SK-N-SH (cell line): ENCODE measurements around the gene ASIC3. TPM values are rescaled to one million over a fixed set of nuclear protein-coding genes. Genes with fewer than 3 reads are reported as not detected.

Experiments used
- CTCF ChIA-PET: fragments of 300-600, 350-600 bp; formaldehyde crosslinking; extraction: SDS; loops from one replicate; lab custom pipeline; 2021; lab: Yijun Ruan, JAX
- POLR2A ChIA-PET: fragments of 350-600 bp; sonication (Branson Sonifier 250); formaldehyde crosslinking; extraction: SDS; loops from one replicate; lab custom pipeline; 2020; ENCODE audit warnings: antibody characterized with exemption, inconsistent platforms; lab: Yijun Ruan, JAX
- DNase-seq: peaks from one replicate; pipeline ENCODE4 v3.0.0; 2012
- H2AFZ ChIP-seq: fragments of 200-600 bp; sonication (generic); 2 replicates; pipeline ENCODE4 v1.8.1; 2016; ENCODE audit warnings: antibody characterized with exemption, mild to moderate bottlenecking, low read depth
- H3F3A ChIP-seq: fragments of 200-600 bp; sonication (generic); replicated peaks from 2 replicates; pipeline ENCODE3; 2016; ENCODE audit warnings: antibody characterized with exemption, mild to moderate bottlenecking; ENCODE audit not compliant: insufficient read depth
- H3K27ac ChIP-seq, 2 experiments: fragments of 200-500 bp in 1 of 2; fragments of 200-600 bp in 1 of 2; sonication (Bioruptor generic) in 1 of 2; sonication (generic), shearing (Covaris generic) in 1 of 2; 2 replicates each; pipeline versions ENCODE4 v1.5.1 to v1.6.1; 2014 to 2016; ENCODE audit warnings: low read depth in 2 of 2, inconsistent platforms in 1 of 2, low read length in 1 of 2, mild to moderate bottlenecking in 1 of 2, mixed read lengths in 1 of 2
- H3K27me3 ChIP-seq: fragments of 200-600 bp; sonication (generic), shearing (Covaris generic); 2 replicates; pipeline ENCODE4 v1.6.1; 2016; ENCODE audit warnings: mixed run types; ENCODE audit not compliant: insufficient read depth
- H3K36me3 ChIP-seq, 2 experiments: fragments of 200-500 bp in 1 of 2; fragments of 200-600 bp in 1 of 2; sonication (Bioruptor generic) in 1 of 2; sonication (generic) in 1 of 2; replicated peaks in 1 of 2; 2 replicates each; pipeline versions ENCODE3 to v1.5.1; 2014 to 2016; ENCODE audit warnings: low read length in 1 of 2, mild to moderate bottlenecking in 1 of 2; ENCODE audit not compliant: insufficient read depth in 2 of 2, control insufficient read depth in 1 of 2
- H3K4me1 ChIP-seq, 2 experiments: fragments of 200-500 bp in 1 of 2; fragments of 200-600 bp in 1 of 2; sonication (Bioruptor generic) in 1 of 2; sonication (generic), shearing (Covaris generic) in 1 of 2; 2 replicates each; pipeline versions ENCODE4 v1.5.1 to v1.6.1; 2014 to 2016; ENCODE audit warnings: low read depth in 1 of 2, low read length in 1 of 2, mixed run types in 1 of 2; ENCODE audit not compliant: insufficient read depth in 2 of 2, control insufficient read depth in 1 of 2
- H3K4me2 ChIP-seq: fragments of 200-600 bp; sonication (generic), shearing (Covaris generic); 2 replicates; pipeline ENCODE4 v1.6.1; 2017; ENCODE audit warnings: mixed run types
- H3K4me3 ChIP-seq, 2 experiments: fragments of 200-500 bp in 1 of 2; fragments of 200-600 bp in 1 of 2; sonication (Bioruptor generic) in 1 of 2; sonication (generic), shearing (Covaris generic) in 1 of 2; 2 replicates each; pipeline versions ENCODE4 v1.5.1 to v1.8.1; 2014 to 2016; ENCODE audit warnings: low read depth in 2 of 2, inconsistent platforms in 1 of 2, low read length in 1 of 2, mild to moderate bottlenecking in 1 of 2, mixed read lengths in 1 of 2, moderate library complexity in 1 of 2
- H3K79me2 ChIP-seq: fragments of 200-600 bp; sonication (generic); 2 replicates; pipeline ENCODE4 v1.8.1; 2017; ENCODE audit warnings: mild to moderate bottlenecking; ENCODE audit not compliant: insufficient read depth
- H3K9ac ChIP-seq: fragments of 200-600 bp; sonication (generic); 2 replicates; pipeline ENCODE4 v1.6.1; 2017; ENCODE audit warnings: mixed run types
- H3K9me2 ChIP-seq: fragments of 200-600 bp; sonication (generic); 2 replicates; pipeline ENCODE4 v1.6.1; 2017; ENCODE audit warnings: mixed run types
- H3K9me3 ChIP-seq: fragments of 200-600 bp; sonication (generic); 2 replicates; pipeline ENCODE4 v1.6.1; 2017; ENCODE audit warnings: mixed run types, mild to moderate bottlenecking, moderate library complexity
- H4K20me1 ChIP-seq: fragments of 200-600 bp; sonication (generic); 2 replicates; pipeline ENCODE4 v1.6.1; 2017; ENCODE audit warnings: mild to moderate bottlenecking, mixed run types; ENCODE audit not compliant: insufficient read depth
- CHD2 ChIP-seq: fragments of 150-350 bp; IDR thresholded peaks from 2 replicates; pipeline ENCODE4 v1.6.1; 2018; ENCODE audit warnings: low read length; ENCODE audit not compliant: partially characterized antibody
- ELF1 ChIP-seq: IDR thresholded peaks from 2 replicates; pipeline ENCODE4 v1.4.0; 2012
- EP300 ChIP-seq, 2 experiments: IDR thresholded peaks; 2 replicates each; pipeline versions ENCODE4 v1.4.0 to v1.6.1; 2012; ENCODE audit warnings: borderline replicate concordance in 1 of 2, low read depth in 1 of 2, low read length in 1 of 2
- EZH2phosphoT487 ChIP-seq: fragments of 200-600 bp; sonication (generic); IDR thresholded peaks from 2 replicates; pipeline ENCODE4 v1.6.1; 2017; ENCODE audit warnings: low read depth, mixed run types, mild to moderate bottlenecking, antibody characterized with exemption, moderate library complexity, borderline replicate concordance
- GABPA ChIP-seq: IDR thresholded peaks from 2 replicates; pipeline ENCODE4 v1.4.0; 2012; ENCODE audit warnings: low read depth, mild to moderate bottlenecking
- JUND ChIP-seq: IDR thresholded peaks from 2 replicates; pipeline ENCODE4 v1.4.0; 2012
- MXI1 ChIP-seq: IDR thresholded peaks from 2 replicates; pipeline ENCODE4 v1.6.1; 2012; ENCODE audit warnings: mild to moderate bottlenecking, low read depth, low read length, improper control_type of control experiment
- NFIC ChIP-seq: IDR thresholded peaks from 2 replicates; pipeline ENCODE4 v1.4.0; 2012; ENCODE audit warnings: borderline replicate concordance
- POLR2AphosphoS5 ChIP-seq: IDR thresholded peaks from 2 replicates; pipeline ENCODE4 v1.6.1; 2012; ENCODE audit warnings: low read depth, low read length
- RCOR1 ChIP-seq: fragments of 150-350 bp; IDR thresholded peaks from 2 replicates; pipeline ENCODE4 v1.6.1; 2017; ENCODE audit warnings: antibody characterized with exemption, low read length
- RFX5 ChIP-seq: IDR thresholded peaks from 2 replicates; pipeline ENCODE4 v1.6.1; 2012; ENCODE audit warnings: mild to moderate bottlenecking, improper control_type of control experiment, low read length
- RXRA ChIP-seq: IDR thresholded peaks from 2 replicates; pipeline ENCODE4 v1.4.0; 2012; ENCODE audit warnings: low read depth, mild to moderate bottlenecking, borderline replicate concordance
- SMC3 ChIP-seq: IDR thresholded peaks from 2 replicates; pipeline ENCODE4 v1.6.1; 2012; ENCODE audit warnings: low read depth, low read length, improper control_type of control experiment
- TEAD4 ChIP-seq: IDR thresholded peaks from 2 replicates; pipeline ENCODE4 v1.4.0; 2012; ENCODE audit warnings: mild to moderate bottlenecking, borderline replicate concordance; ENCODE audit not compliant: insufficient read depth
- YY1 ChIP-seq: IDR thresholded peaks from 2 replicates; pipeline ENCODE4 v1.4.0; 2012; ENCODE audit warnings: low read depth, mild to moderate bottlenecking
- WGBS: methylation state at CpG from one replicate; pipeline ENCODE4 v1.1.6; 2017; ENCODE audit warnings: low lambda C conversion rate; 5-methylcytosine and 5-hydroxymethylcytosine counted together
- polyA plus RNA-seq, 3 experiments: library from polyadenylated mRNA; depleted of rRNA; stranded (reverse); fragments of >200 nt; gene quantifications; 2 replicates each; pipeline ENCODE4 v1.2.3, GENCODE V29; 2012
- TF ChIP-seq, protein P1 (sequence below): fragments of 150-350 bp; IDR thresholded peaks from 2 replicates; pipeline ENCODE4 v1.6.1; 2016; ENCODE audit warnings: mild to moderate bottlenecking, low read depth, low read length
- TF ChIP-seq, protein P2 (sequence below): IDR thresholded peaks from 2 replicates; pipeline ENCODE4 v1.4.0; 2012; ENCODE audit warnings: low read depth
- TF ChIP-seq, protein P3 (sequence below): fragments of 200-600 bp; sonication (generic); IDR thresholded peaks from 2 replicates; pipeline ENCODE4 v1.6.1; 2017; ENCODE audit warnings: antibody characterized with exemption, mild to moderate bottlenecking, moderate library complexity

The ASIC3 gene
- polyA plus RNA-seq, 1 of the 3 experiments (the other 2 are of a cell fraction) = 4.5 TPM

DNA sequence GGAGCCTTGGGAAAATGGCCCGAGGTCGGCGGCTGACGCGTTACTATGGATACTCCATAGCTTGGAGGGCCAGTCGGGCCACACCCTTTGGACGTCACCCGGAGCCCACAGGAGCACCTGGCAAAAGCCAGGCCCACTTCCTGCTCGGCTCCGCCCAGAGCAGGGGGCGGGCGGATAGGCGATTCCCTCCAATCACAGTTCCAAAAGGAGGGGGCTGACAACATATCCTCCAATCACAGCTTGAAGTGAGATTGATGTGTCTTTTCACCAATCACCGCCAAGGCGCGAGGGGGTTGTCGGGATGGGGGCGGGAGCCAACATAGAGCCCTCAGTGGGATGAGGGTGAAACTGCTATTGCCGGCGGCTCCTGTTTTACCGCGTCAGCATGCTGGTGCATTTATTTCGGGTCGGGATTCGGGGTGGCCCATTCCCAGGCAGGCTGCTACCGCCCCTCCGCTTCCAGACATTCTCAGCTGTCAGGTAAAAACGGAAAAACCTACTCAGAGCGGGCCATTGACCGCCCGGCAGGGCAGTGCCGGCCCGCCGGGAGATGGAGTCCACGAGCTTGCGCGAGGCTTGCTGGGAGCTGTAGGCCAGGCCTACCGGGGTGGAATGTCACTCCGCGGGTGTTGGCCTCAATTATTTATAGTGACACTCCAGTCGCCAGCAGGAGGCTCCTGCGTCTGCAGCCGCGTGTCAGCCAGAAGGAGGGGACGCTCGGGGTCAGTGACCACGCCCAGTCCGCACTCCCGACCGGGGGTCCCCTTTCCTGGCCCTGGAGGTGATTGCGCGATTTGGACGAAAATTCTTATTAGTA lies 20.0 kb upstream of the ASIC3 start, which contains the start of gene ABCB8 (continued):
- TF ChIP-seq POLR2AphosphoS5 = peak; percentile 84
- peak; percentile 58; the same call in 1 of the 2 replicates for TF ChIP-seq RCOR1
- TF ChIP-seq EZH2phosphoT487 = no peak
- TF ChIP-seq GABPA = peak; percentile 53
- TF ChIP-seq, protein P1, sequence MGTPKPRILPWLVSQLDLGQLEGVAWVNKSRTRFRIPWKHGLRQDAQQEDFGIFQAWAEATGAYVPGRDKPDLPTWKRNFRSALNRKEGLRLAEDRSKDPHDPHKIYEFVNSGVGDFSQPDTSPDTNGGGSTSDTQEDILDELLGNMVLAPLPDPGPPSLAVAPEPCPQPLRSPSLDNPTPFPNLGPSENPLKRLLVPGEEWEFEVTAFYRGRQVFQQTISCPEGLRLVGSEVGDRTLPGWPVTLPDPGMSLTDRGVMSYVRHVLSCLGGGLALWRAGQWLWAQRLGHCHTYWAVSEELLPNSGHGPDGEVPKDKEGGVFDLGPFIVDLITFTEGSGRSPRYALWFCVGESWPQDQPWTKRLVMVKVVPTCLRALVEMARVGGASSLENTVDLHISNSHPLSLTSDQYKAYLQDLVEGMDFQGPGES = peak; percentile 98
- TF ChIP-seq RXRA = no peak
- TF ChIP-seq NFIC = peak; percentile 55; the same call in 1 of the 2 replicates
- peak; percentile 48; the same call in 1 of the 2 replicates for TF ChIP-seq TEAD4
- peak; percentile 12; the same call in 1 of the 2 replicates for TF ChIP-seq RFX5

DNA sequence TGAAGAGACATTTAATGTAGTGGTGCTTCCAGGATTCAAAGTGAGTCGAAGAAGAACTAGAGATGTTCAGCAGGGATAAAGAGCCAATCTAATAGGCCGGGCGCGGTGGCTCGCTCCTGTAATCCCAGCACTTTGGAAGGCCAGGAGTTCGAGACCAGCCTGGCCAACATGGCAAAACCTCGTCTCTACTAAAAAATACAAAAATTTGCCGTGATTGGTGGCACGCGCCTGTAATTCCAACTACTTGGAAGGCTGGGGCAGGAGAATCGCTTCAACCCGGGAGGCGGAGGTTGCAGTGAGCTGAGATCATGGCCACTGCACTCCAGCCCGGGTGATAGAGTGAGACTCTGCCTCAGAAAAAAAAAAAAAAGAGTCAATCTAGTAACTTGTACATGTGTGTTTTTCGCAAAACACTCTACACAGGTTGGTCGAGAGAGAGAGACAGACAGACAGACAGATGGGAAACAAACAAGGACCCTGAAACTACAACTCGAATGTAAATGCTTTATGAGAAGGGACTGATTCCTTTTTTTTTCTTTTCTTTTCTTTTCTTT lies 19.3 kb upstream of the ASIC3 start:
- Histone ChIP-seq H3K9me2 (no peaks in the 10 kb centered on the region), H2AFZ (peak overlapping the region; percentile 98), H3K27ac (peak overlapping the region; percentile 69 to 90), H3K9ac (peak overlapping the region; percentile 74), H3K4me1 (peaks cover 7 to 10% of the 10 kb centered on the region in 2 experiments; a peak in 2 of 4 replicates), H4K20me1 (no peaks in the 10 kb centered on the region), H3K4me2 (peak overlapping the region; percentile 89), H3K27me3 (no peaks in the 10 kb centered on the region), H3F3A (peaks cover 5% of the 10 kb centered on the region), H3K9me3 (no peaks in the 10 kb centered on the region), H3K4me3 (peak overlapping the region; percentile 84 to 85), H3K36me3 (peaks cover 0 to 20% of the 10 kb centered on the region in 2 experiments), H3K79me2 (peaks cover 46% of the 10 kb centered on the region)
- DNase-seq = no peak
- ChIA-PET POLR2A (interaction anchor here (1.0 to 2.3 kb wide), 11 partner anchors 10 to 241 kb away, joined by 3 to 15 read pairs (median 7); partner anchors contain the start of genes CHPF2 and FASTK), CTCF (interaction anchor here (1.0 to 6.4 kb wide), 19 partner anchors 10 to 249 kb away, joined by 3 to 73 read pairs (median 5); partner anchors contain the start of genes AGAP3 and CDK5)
- TF ChIP-seq, protein P2, sequence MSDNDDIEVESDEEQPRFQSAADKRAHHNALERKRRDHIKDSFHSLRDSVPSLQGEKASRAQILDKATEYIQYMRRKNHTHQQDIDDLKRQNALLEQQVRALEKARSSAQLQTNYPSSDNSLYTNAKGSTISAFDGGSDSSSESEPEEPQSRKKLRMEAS = peak; percentile 4; the same call in 1 of the 2 replicates
- TF ChIP-seq SMC3 = no peak
- 39% methylated on average over 17 of the region's 17 CpGs for WGBS

DNA sequence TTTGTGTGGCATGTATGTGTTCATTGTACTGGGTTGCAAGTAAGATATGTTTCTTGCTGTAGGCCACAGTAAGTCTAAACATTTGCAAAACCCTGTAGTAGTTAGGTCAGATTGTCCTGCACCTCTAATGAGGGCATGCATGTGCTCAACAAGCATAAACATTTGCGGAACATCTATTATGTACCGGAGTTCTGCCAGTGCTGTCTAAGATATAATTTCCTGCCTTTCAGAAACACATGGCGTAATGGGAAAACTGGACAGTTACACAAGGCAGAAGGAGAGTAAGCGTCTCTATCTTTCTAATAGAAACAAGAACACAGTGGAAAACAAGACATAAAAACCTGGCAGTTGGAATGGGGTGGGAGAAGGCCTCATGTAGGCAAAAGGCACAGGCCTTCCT lies 17.3 kb upstream of the ASIC3 start:
- Histone ChIP-seq H3K9ac (no peak overlapping the region), H4K20me1 (no peaks in the 10 kb centered on the region), H2AFZ (no peak overlapping the region), H3K4me1 (peaks cover 7 to 10% of the 10 kb centered on the region in 2 experiments; a peak in 2 of 4 replicates), H3K4me2 (no peak overlapping the region), H3K27me3 (no peaks in the 10 kb centered on the region), H3F3A (peaks cover 5% of the 10 kb centered on the region), H3K27ac (no peak overlapping the region), H3K9me3 (no peaks in the 10 kb centered on the region), H3K79me2 (peaks cover 46% of the 10 kb centered on the region), H3K9me2 (no peaks in the 10 kb centered on the region), H3K36me3 (peaks cover 4 to 40% of the 10 kb centered on the region in 2 experiments), H3K4me3 (no peak overlapping the region)
- POLR2A ChIA-PET = no interaction called here
- CTCF ChIA-PET = interaction anchor here (1.0 to 9.5 kb wide), 5 partner anchors 12 to 81 kb away, joined by 3 to 73 read pairs (median 17); partner anchors contain the start of gene AGAP3
- 95% methylated on average over 4 of the region's 4 CpGs for WGBS
- no peak for DNase-seq
- no peak for TF ChIP-seq ELF1
- no peak for TF ChIP-seq CHD2
- TF ChIP-seq, protein P3, sequence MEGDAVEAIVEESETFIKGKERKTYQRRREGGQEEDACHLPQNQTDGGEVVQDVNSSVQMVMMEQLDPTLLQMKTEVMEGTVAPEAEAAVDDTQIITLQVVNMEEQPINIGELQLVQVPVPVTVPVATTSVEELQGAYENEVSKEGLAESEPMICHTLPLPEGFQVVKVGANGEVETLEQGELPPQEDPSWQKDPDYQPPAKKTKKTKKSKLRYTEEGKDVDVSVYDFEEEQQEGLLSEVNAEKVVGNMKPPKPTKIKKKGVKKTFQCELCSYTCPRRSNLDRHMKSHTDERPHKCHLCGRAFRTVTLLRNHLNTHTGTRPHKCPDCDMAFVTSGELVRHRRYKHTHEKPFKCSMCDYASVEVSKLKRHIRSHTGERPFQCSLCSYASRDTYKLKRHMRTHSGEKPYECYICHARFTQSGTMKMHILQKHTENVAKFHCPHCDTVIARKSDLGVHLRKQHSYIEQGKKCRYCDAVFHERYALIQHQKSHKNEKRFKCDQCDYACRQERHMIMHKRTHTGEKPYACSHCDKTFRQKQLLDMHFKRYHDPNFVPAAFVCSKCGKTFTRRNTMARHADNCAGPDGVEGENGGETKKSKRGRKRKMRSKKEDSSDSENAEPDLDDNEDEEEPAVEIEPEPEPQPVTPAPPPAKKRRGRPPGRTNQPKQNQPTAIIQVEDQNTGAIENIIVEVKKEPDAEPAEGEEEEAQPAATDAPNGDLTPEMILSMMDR = no peak
- TF ChIP-seq EZH2phosphoT487 = no peak
- no peak for TF ChIP-seq RFX5
- no peak for TF ChIP-seq JUND
- TF ChIP-seq, protein P1 = no peak
- TF ChIP-seq YY1 = no peak
- TF ChIP-seq MXI1 = no peak
- TF ChIP-seq, protein P2 = no peak
- TF ChIP-seq EP300 (IDR thresholded peaks at IDR 0.05; ENCODE audit: borderline replicate concordance in 1 of 2, low read depth in 1 of 2, low read length in 1 of 2) = no peak
- TF ChIP-seq RCOR1 = no peak
